NB4 (cell line): Measurements from ENCODE around the gene ACOX2.

ENCODE experiments used
- DNase-seq: peaks from one replicate; pipeline ENCODE4 v3.0.0; 2010; ENCODE audit warnings: low read depth
- H3K4me3 ChIP-seq: one replicate; pipeline ENCODE4 v1.5.1; 2011; ENCODE audit warnings: mild to moderate bottlenecking, low read depth, low read length, moderate library complexity
- MYC ChIP-seq: IDR thresholded peaks from 2 replicates; pipeline ENCODE4 v1.6.1; 2011; ENCODE audit warnings: low read depth, low read length
- POLR2A ChIP-seq: IDR thresholded peaks from 2 replicates; pipeline ENCODE4 v1.6.1; 2011; ENCODE audit warnings: mild to moderate bottlenecking; ENCODE audit not compliant: insufficient read length; ENCODE audit errors: extremely low read depth
- TF ChIP-seq, protein P1 (sequence below): IDR thresholded peaks from one replicate; pipeline ENCODE4 v1.5.1; 2012; ENCODE audit warnings: low read depth, low read length
- TF ChIP-seq, protein P2 (sequence below): IDR thresholded peaks from 2 replicates; pipeline ENCODE4 v1.6.1; 2011; ENCODE audit warnings: low read depth, low read length

Gene ACOX2

DNA sequence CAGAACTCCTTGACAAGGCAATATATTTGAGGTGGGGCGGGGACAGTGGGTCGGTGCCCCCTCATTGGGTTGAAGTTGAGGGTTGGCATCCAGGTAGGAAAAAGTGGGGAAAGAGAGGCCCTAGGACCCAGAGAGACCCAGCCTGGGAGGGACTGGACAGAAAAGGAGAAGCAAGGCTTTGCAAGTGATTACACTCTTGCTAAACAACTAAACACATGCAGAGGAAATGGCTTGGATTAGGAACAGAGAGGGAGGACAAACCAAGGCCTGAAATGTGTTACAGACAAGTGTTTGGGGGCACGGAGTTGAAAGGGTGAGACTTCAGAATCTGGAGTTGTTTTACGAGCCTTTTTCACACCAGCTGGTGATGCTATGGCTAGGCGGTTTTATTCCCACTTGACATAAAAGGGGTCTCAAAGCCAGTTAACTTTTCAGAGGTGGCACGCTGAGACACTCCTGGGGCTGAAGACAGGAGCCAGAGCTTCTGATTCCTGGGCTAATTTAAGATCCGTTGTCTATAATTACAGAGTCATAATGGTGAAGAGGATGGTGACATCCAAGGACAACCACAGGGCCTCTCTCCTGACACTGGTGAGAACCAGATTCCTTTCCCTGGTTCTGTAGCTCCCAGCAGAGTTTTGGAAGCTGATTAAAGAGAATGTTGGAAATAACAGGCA, 52.8 kb downstream of the ACOX2 start:
- H3K4me3 ChIP-seq, result no peak overlapping the region
- TF ChIP-seq, protein P1, sequence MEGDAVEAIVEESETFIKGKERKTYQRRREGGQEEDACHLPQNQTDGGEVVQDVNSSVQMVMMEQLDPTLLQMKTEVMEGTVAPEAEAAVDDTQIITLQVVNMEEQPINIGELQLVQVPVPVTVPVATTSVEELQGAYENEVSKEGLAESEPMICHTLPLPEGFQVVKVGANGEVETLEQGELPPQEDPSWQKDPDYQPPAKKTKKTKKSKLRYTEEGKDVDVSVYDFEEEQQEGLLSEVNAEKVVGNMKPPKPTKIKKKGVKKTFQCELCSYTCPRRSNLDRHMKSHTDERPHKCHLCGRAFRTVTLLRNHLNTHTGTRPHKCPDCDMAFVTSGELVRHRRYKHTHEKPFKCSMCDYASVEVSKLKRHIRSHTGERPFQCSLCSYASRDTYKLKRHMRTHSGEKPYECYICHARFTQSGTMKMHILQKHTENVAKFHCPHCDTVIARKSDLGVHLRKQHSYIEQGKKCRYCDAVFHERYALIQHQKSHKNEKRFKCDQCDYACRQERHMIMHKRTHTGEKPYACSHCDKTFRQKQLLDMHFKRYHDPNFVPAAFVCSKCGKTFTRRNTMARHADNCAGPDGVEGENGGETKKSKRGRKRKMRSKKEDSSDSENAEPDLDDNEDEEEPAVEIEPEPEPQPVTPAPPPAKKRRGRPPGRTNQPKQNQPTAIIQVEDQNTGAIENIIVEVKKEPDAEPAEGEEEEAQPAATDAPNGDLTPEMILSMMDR, result no peak
- TF ChIP-seq POLR2A (no peak), MYC (no peak)
- TF ChIP-seq, protein P2, sequence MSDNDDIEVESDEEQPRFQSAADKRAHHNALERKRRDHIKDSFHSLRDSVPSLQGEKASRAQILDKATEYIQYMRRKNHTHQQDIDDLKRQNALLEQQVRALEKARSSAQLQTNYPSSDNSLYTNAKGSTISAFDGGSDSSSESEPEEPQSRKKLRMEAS, result no peak; the same call in 1 of the 2 replicates
- DNase-seq, result peak; percentile 49

GRCh38 chr3:58482917-58483636, 53.9 kb downstream of the ACOX2 start:
- no peak overlapping the region for H3K4me3 ChIP-seq
- TF ChIP-seq POLR2A (no peak), MYC (no peak)
- TF ChIP-seq, protein P2, result no peak
- TF ChIP-seq, protein P1, result no peak
- no peak for DNase-seq

GRCh38 chr3:58480309-58480708, 56.7 kb downstream of the ACOX2 start:
- no peak overlapping the region for H3K4me3 ChIP-seq
- DNase-seq, result no peak
- TF ChIP-seq POLR2A (no peak), MYC (no peak)
- TF ChIP-seq, protein P2, result no peak
- TF ChIP-seq, protein P1, result no peak

GRCh38 chr3:58478781-58479180, 58.2 kb downstream of the ACOX2 start:
- no peak for DNase-seq
- TF ChIP-seq POLR2A, result no peak
- TF ChIP-seq, protein P2, result no peak
- TF ChIP-seq MYC, result no peak
- TF ChIP-seq, protein P1, result no peak
- no peak overlapping the region for H3K4me3 ChIP-seq

DNA sequence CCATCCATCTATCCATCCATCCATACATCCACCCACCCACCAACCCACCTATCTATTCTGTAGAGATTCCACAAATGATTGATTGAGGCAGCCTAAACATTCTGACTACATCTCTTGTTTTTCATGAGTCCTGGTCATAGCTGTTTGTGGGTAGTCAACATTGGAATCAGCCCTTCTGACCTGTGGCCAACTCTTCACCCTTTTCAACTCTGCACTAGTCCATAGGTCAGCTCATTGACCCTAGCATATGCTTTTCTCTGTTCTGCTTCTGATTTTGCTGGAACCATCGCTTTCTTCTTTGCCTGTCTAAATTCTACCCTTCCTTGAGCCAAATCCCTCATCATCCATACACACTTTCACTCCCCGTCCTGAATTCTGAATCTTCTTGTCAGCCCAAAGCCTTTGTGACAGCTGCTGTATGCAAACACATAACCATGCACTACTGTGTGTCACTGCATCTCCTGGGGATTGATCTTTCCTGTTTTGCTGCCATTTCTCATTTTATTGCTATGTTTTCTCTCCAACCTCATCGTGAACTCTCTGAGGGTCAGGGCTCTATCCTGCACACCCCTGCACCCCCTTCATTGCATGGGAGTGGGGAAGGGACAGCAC, 61.9 kb downstream of the ACOX2 start:
- DNase-seq, result no peak
- TF ChIP-seq POLR2A, result no peak
- TF ChIP-seq, protein P1, result no peak
- TF ChIP-seq MYC, result no peak
- TF ChIP-seq, protein P2, result no peak
- H3K4me3 ChIP-seq, result no peak overlapping the region
